ENCODE results near the gene RENBP. TPM values are rescaled to one million over a fixed set of nuclear protein-coding genes. Genes with fewer than 3 reads are reported as not detected.

Gene RENBP
- total RNA-seq = 10 to 100 TPM in 1 of 4 donors, 1 to 10 TPM in 2, not detected in 1; 4.6 to 13.1 (median 7.2) TPM

DNA sequence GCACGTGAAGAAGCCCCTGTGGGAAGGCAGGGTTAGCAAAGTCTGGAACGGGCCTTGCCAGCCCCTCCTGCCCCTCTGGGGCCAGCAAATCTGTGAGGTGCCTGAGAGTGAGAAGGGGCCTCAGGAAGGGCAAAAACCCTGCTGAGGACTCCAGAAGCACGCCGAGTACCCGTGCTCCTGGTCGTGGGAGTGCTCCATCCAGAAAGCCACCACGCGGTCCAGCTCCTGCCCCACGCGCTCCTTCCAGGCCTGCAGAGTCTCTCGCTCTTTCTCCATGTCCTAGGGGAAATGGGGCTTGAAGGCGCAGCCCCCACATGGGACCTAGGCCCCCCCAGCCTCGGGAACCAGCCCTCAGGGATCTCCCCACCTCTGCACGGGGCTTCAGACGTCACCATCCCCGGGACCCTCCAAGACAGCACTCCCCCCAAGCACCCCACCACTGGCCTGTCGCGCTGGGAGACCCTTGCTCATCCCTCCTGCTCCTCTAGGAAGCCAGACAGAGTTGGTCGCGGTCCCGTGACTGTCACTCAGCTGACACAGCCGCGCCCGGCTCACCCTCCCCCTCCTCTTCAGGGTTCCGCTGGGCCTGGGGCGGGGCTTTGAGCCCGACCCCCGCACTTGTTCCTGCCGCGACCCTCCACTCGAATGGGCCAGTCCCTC is at the start of gene RENBP:
Gene RENBP (minus strand): TSS at position 504 of the 660 bp plus-strand sequence. CDS start 33 bp downstream, at position 471.
- WGBS, 2 donors (ENCODE audit: low coverage in 1 of 2) = 42% methylated on average over 29 of the region's 31 CpGs; no CpG with 5 or more reads in 1 of the 2 donors
- Histone ChIP-seq H3K27ac (peak within 1 kb of the TSS; percentile 25 to 63 (median 50)), H3K27me3 (no peaks in the 10 kb centered on the region), H3K9me3 (no peaks in the 10 kb centered on the region), H3K36me3 (no peaks in the 10 kb centered on the region), H3K4me3 (peak within 1 kb of the TSS in 3 of 4 donors; percentile 21 to 42 (median 23)), H3K4me1 (peaks cover 0 to 8% (median 0%) of the 10 kb centered on the region in 4 donors)
- peak; percentile 61 for DNase-seq
- in situ Hi-C loops (cut with MboI; ENCODE audit: low pct_ligation_motif_present in 1 of 4, low pct_unique_long_range_greater_than_20kb in 1 of 4, low sequenced_read_pairs in 3 of 4) (loop anchor here in 1 of 4 donors (25.0 kb wide), 2 partner anchors 157 to 982 kb away; partner anchors contain the start of genes IDH3G, SRPK3 and SSR4), intact Hi-C loops (cut with DNase I; ENCODE audit: low total_unique reads) (no loop called here)
- TF ChIP-seq EP300 (IDR thresholded peaks at IDR 0.05; ENCODE audit: low read depth) (no peak), POLR2AphosphoS5 (IDR thresholded peaks at IDR 0.05) (no peak), POLR2A (IDR thresholded peaks at IDR 0.05) (no peak)
- TF ChIP-seq, protein P1, sequence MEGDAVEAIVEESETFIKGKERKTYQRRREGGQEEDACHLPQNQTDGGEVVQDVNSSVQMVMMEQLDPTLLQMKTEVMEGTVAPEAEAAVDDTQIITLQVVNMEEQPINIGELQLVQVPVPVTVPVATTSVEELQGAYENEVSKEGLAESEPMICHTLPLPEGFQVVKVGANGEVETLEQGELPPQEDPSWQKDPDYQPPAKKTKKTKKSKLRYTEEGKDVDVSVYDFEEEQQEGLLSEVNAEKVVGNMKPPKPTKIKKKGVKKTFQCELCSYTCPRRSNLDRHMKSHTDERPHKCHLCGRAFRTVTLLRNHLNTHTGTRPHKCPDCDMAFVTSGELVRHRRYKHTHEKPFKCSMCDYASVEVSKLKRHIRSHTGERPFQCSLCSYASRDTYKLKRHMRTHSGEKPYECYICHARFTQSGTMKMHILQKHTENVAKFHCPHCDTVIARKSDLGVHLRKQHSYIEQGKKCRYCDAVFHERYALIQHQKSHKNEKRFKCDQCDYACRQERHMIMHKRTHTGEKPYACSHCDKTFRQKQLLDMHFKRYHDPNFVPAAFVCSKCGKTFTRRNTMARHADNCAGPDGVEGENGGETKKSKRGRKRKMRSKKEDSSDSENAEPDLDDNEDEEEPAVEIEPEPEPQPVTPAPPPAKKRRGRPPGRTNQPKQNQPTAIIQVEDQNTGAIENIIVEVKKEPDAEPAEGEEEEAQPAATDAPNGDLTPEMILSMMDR (IDR thresholded peaks at IDR 0.05) = no peak

DNA sequence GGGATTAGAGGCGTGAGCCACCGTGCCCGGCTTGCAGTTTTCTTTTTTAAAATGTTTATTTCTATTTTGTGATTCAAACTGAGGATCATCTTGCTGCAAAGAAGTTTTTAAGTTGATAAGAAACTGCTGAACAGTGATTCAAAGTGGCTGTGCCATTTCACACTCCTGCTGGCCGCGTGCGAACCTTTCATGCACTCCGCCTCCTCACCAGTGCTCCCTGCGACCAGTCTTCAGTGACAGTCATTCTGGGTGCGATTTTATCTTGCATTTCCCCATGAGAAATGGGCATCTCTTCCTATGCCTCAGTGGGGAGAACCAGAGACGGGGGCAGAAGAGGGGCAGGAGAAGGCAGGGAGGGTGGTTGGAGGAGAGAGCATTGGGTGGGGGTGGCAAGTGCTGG is 49.5 kb upstream of the RENBP start:
- in situ Hi-C loops (cut with MboI; ENCODE audit: low pct_ligation_motif_present in 1 of 4, low pct_unique_long_range_greater_than_20kb in 1 of 4, low sequenced_read_pairs in 3 of 4) (no loop called here), intact Hi-C loops (cut with DNase I; ENCODE audit: low total_unique reads) (no loop called here)
- Histone ChIP-seq H3K27ac (no peak overlapping the region), H3K27me3 (no peaks in the 10 kb centered on the region), H3K4me1 (no peaks in the 10 kb centered on the region), H3K9me3 (no peaks in the 10 kb centered on the region), H3K4me3 (no peak overlapping the region), H3K36me3 (no peaks in the 10 kb centered on the region)
- no peak for TF ChIP-seq POLR2A (IDR thresholded peaks at IDR 0.05)
- TF ChIP-seq, protein P1 (IDR thresholded peaks at IDR 0.05) = no peak
- 88% methylated on average over 10 of the region's 10 CpGs; no CpG with 5 or more reads in 1 of the 2 donors for WGBS, 2 donors (ENCODE audit: low coverage in 1 of 2)
- no peak for DNase-seq

DNA sequence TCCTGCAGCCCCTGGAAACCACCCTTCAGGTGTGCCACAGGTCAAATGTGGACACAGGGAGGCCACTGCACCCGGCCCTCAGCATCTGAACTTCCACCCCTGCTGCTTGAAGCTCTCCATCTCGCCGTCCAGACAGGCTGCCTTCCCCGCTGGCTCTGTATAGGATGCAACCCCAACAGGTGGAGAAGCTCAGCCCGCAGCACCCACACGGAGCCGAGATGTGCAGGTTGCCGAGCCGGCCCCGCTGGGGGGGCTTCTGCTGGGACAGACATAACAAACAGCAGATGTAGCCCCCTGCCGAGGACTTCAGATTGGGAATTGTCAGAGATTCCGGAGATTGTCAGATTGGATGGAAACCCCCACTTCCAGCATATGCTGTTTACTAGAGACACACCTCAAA is 48.6 kb upstream of the RENBP start:
- TF ChIP-seq POLR2AphosphoS5 (IDR thresholded peaks at IDR 0.05) (no peak), POLR2A (IDR thresholded peaks at IDR 0.05) (no peak)
- TF ChIP-seq, protein P1 (IDR thresholded peaks at IDR 0.05) = no peak
- intact Hi-C loops (cut with DNase I; ENCODE audit: low total_unique reads) = no loop called here
- Histone ChIP-seq H3K4me1 (no peaks in the 10 kb centered on the region), H3K27me3 (no peaks in the 10 kb centered on the region), H3K27ac (no peak overlapping the region), H3K9me3 (no peaks in the 10 kb centered on the region), H3K4me3 (no peak overlapping the region), H3K36me3 (no peaks in the 10 kb centered on the region)
- in situ Hi-C loops (cut with MboI; ENCODE audit: low pct_ligation_motif_present in 1 of 4, low pct_unique_long_range_greater_than_20kb in 1 of 4, low sequenced_read_pairs in 3 of 4) = no loop called here
- WGBS, 2 donors (ENCODE audit: low coverage in 1 of 2) = 81% methylated on average over 12 of the region's 12 CpGs; no CpG with 5 or more reads in 1 of the 2 donors
- DNase-seq = no peak

DNA sequence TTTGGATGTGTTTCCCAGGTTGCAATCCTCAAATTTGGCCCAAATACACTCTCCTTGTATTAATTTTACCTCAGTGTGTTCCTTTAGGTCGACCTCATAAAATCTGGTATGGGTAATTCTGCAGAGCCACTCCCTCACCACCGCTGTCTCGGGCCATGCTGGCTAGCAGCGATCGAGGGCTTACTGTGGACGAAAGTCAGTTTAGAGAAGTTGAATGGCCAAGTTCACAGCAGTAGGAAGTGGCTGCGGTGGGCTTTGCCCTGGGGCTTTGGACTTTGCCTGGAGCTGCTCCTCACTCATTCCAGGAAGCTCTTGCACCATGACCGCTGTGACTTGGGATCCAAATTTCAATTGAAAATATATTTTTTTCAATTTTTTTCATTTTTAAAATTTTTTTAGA is 47.7 kb upstream of the RENBP start:
- H3K9me3 ChIP-seq = no peaks in the 10 kb centered on the region
- no peak for DNase-seq
- no peak overlapping the region for H3K27ac ChIP-seq
- no peak overlapping the region for H3K4me3 ChIP-seq
- in situ Hi-C loops (cut with MboI; ENCODE audit: low pct_ligation_motif_present in 1 of 4, low pct_unique_long_range_greater_than_20kb in 1 of 4, low sequenced_read_pairs in 3 of 4) = no loop called here
- no peaks in the 10 kb centered on the region for H3K4me1 ChIP-seq
- WGBS, 2 donors (ENCODE audit: low coverage in 1 of 2) = 90% methylated on average over 8 of the region's 8 CpGs; no CpG with 5 or more reads in 1 of the 2 donors
- H3K36me3 ChIP-seq = no peaks in the 10 kb centered on the region
- TF ChIP-seq, protein P1 (IDR thresholded peaks at IDR 0.05) = no peak
- TF ChIP-seq EP300 (IDR thresholded peaks at IDR 0.05; ENCODE audit: low read depth) = no peak
- no peak for TF ChIP-seq POLR2AphosphoS5 (IDR thresholded peaks at IDR 0.05)
- no peak for TF ChIP-seq POLR2A (IDR thresholded peaks at IDR 0.05)
- intact Hi-C loops (cut with DNase I; ENCODE audit: low total_unique reads) = no loop called here
- H3K27me3 ChIP-seq = no peaks in the 10 kb centered on the region
